GM23338 (cell line): ENCODE results near the gene SLC2A14. TPM values are rescaled to one million over a fixed set of nuclear protein-coding genes. Genes with fewer than 3 reads are reported as not detected.
A peak's percentile ranks its signal among the peaks of the same experiment; 100 is the strongest.
"Not testable (repeated sequence)": the region's sequence is repeated elsewhere in the genome, so short reads cannot be mapped to it uniquely, and the experiment has no call there.

Source experiments
- ATAC-seq: fragments of 200-7000 bp; cut with Tn5 transposase; 3 replicates; pipeline ENCODE4 v1.9.1; 2020
- DNase-seq: peaks from one replicate; pipeline ENCODE4 v3.0.0-alpha.2; 2015; ENCODE audit warnings: low spot score
- H2AFZ ChIP-seq: fragments of 200-600 bp; sonication (generic); 2 replicates; pipeline ENCODE4 v1.8.0; 2016; ENCODE audit warnings: antibody characterized with exemption, mild to moderate bottlenecking, moderate library complexity
- H3F3A ChIP-seq: fragments of 200-600 bp; sonication (generic); replicated peaks from 2 replicates; pipeline ENCODE4 v1.8.0; 2017; ENCODE audit warnings: antibody characterized with exemption, mixed run types, low read depth
- H3K27ac ChIP-seq: fragments of 200-600 bp; sonication (generic); 2 replicates; pipeline ENCODE4 v1.6.1; 2016; ENCODE audit warnings: low read depth
- H3K27me3 ChIP-seq: fragments of 200-600 bp; sonication (generic); 2 replicates; pipeline ENCODE4 v1.8.0; 2016; ENCODE audit warnings: mild to moderate bottlenecking, mixed run types, moderate library complexity; ENCODE audit not compliant: insufficient read depth
- H3K36me3 ChIP-seq: fragments of 200-600 bp; sonication (generic); 2 replicates; pipeline ENCODE4 v1.8.0; 2016; ENCODE audit warnings: mild to moderate bottlenecking; ENCODE audit not compliant: insufficient read depth
- H3K4me1 ChIP-seq: fragments of 200-600 bp; sonication (generic); 2 replicates; pipeline ENCODE4 v1.8.0; 2016; ENCODE audit warnings: mild to moderate bottlenecking, moderate library complexity; ENCODE audit not compliant: insufficient read depth
- H3K4me2 ChIP-seq: fragments of 200-600 bp; sonication (generic); 2 replicates; pipeline ENCODE4 v1.7.1; 2017; ENCODE audit warnings: mixed run types
- H3K4me3 ChIP-seq: fragments of 200-600 bp; sonication (generic); 2 replicates; pipeline ENCODE4 v1.6.1; 2016; ENCODE audit warnings: mixed run types
- H3K79me2 ChIP-seq: fragments of 200-600 bp; sonication (generic); replicated peaks from 2 replicates; pipeline ENCODE4 v1.8.0; 2017; ENCODE audit warnings: mild to moderate bottlenecking; ENCODE audit not compliant: insufficient read depth
- H3K9me2 ChIP-seq: fragments of 200-600 bp; sonication (generic); 2 replicates; pipeline ENCODE4 v1.8.0; 2017; ENCODE audit not compliant: insufficient read depth
- H4K20me1 ChIP-seq: fragments of 200-600 bp; sonication (generic); replicated peaks from 2 replicates; pipeline ENCODE4 v1.8.0; 2017; ENCODE audit warnings: mild to moderate bottlenecking; ENCODE audit not compliant: insufficient read depth
- H3K27ac Mint-ChIP-seq: 2 replicates; pipeline ENCODE4 v1.8.0; 2020; ENCODE audit warnings: inconsistent platforms, mild to moderate bottlenecking, moderate library complexity, mixed read lengths
- H3K27me3 Mint-ChIP-seq: 3 replicates; pipeline ENCODE4 v1.8.0; 2022; ENCODE audit warnings: low read depth, mild to moderate bottlenecking, moderate library complexity, mixed read lengths, inconsistent platforms; ENCODE audit not compliant: insufficient read depth, poor library complexity
- H3K36me3 Mint-ChIP-seq: 3 replicates; pipeline ENCODE4 v1.8.0; 2021; ENCODE audit warnings: low read depth, mild to moderate bottlenecking, inconsistent platforms, moderate library complexity, mixed read lengths
- H3K4me1 Mint-ChIP-seq: 3 replicates; pipeline ENCODE4 v1.8.0; 2020; ENCODE audit warnings: mild to moderate bottlenecking, inconsistent platforms, mixed read lengths
- H3K4me3 Mint-ChIP-seq: 3 replicates; pipeline ENCODE4 v1.8.0; 2021; ENCODE audit warnings: moderate library complexity, mild to moderate bottlenecking, inconsistent platforms, mixed read lengths
- H3K9me3 Mint-ChIP-seq: 3 replicates; pipeline ENCODE4 v1.8.0; 2020; ENCODE audit warnings: moderate library complexity, mild to moderate bottlenecking, inconsistent platforms, mixed read lengths
- NANOG ChIP-seq: IDR thresholded peaks from 2 replicates; pipeline ENCODE4 v1.6.1; 2016; ENCODE audit warnings: antibody characterized with exemption, borderline replicate concordance
- polyA plus RNA-seq: library from polyadenylated mRNA; unstranded; fragments of >200 nt; fragmentation: Nextera tagmentation; extraction: Ambion mirVana; gene quantifications from 2 replicates; pipeline ENCODE4 v1.2.1, GENCODE V29; 2016
- total RNA-seq: library from RNA; depleted of rRNA; stranded (reverse); fragments of >200 nt; shearing (Covaris generic); gene quantifications from 2 replicates; pipeline ENCODE4 v1.2.3, GENCODE V29; 2014

Gene SLC2A14
- total and polyA plus RNA-seq, 2 experiments from 2014 or later: 6.8 to 31.5 TPM

DNA sequence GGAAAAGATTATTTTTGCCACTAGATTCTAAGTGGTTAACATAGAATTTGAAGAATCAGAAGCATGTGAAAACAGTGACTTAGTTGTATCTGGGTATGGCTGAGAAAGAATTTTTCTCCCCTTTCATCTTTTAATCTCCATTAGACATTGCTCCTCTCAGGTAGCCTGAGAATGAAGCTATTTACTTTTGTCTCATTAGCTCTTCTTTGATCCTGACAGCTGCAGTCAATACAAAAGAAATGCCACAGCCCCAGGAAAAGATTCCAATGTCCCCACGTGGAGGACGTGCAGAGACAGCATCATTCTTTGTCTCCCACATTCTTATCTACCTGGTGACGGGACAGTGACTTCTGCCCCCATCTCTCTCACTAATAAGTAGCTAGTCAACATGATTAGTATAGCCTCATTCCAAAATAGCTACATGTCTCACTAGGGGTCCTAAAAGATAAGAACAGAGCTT, 21.1 kb downstream of the SLC2A14 start:
- H3K36me3 Mint-ChIP-seq, H3K79me2 ChIP-seq, H3K4me3 Mint-ChIP-seq, H3K27ac Mint-ChIP-seq, H3K27me3 ChIP-seq, H3K9me2 ChIP-seq, H3K4me2 ChIP-seq, H3K4me3 ChIP-seq, H3K36me3 ChIP-seq, H2AFZ ChIP-seq, H3F3A ChIP-seq, H4K20me1 ChIP-seq, H3K9me3 Mint-ChIP-seq, H3K27me3 Mint-ChIP-seq: not testable (repeated sequence)
- Histone ChIP-seq H3K4me1 (peaks cover 23% of the 10 kb centered on the region), H3K27ac (peak overlapping the region; percentile 12; the same call in 1 of the 2 replicates)
- ATAC-seq (peak; percentile 72), DNase-seq (peak; percentile 73)
- peaks cover 35% of the 10 kb centered on the region for H3K4me1 Mint-ChIP-seq

DNA sequence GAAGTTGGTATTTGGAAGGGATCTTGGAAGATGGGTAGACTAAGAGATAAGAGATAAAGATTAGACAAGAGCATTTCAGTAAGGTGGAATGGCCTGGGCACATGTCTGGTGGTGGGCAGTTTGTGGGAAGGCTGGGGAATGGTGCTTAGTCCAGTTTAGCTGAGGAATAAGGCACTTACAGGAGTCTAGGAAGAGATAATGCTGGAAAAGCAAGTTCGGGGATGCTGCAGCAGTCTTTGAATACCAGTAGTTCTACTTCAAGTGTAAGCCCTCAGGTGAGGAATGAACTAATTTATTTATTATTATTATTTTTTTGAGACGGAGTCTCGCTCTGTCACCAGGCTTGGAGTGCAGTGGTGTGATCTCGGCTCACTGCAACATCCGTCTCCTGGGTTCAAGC, 22.6 kb downstream of the SLC2A14 start:
- not testable (repeated sequence) for H3K9me2 ChIP-seq, H3K4me3 Mint-ChIP-seq, H3K27me3 ChIP-seq, H3K4me3 ChIP-seq, H2AFZ ChIP-seq, H3K27ac ChIP-seq, H3F3A ChIP-seq, H3K27ac Mint-ChIP-seq, H3K27me3 Mint-ChIP-seq, H3K9me3 Mint-ChIP-seq, H3K4me2 ChIP-seq, H3K79me2 ChIP-seq, H3K36me3 Mint-ChIP-seq, H3K36me3 ChIP-seq, ATAC-seq, DNase-seq, H4K20me1 ChIP-seq
- H3K4me1 Mint-ChIP-seq: peaks cover 42% of the 10 kb centered on the region
- peaks cover 37% of the 10 kb centered on the region for H3K4me1 ChIP-seq

DNA sequence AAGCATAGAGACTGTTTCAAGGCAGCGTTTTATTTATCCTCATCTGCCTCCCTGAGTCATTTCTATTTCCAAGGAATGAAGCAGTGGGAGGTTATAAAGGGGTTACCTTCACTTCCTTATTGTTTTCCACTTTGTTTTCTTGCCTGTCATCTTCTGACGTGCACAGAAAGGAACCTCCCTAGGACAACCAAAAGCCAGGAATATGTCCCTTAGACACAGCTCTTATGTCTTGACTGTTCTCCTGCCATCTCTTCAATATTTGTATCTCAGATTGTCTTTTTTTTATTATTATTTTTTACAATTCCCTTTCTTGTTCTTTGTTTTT, 24.7 kb downstream of the SLC2A14 start:
- not testable (repeated sequence) for DNase-seq, H3K4me2 ChIP-seq, H3K79me2 ChIP-seq, H3K9me2 ChIP-seq, ATAC-seq, H2AFZ ChIP-seq, H3K27me3 ChIP-seq, H3K36me3 ChIP-seq, H3K4me3 ChIP-seq, H4K20me1 ChIP-seq, H3K4me3 Mint-ChIP-seq, H3K9me3 Mint-ChIP-seq, H3K36me3 Mint-ChIP-seq, H3F3A ChIP-seq, H3K27me3 Mint-ChIP-seq
- peak overlapping the region; percentile 92 for H3K27ac ChIP-seq
- H3K4me1 ChIP-seq: peaks cover 44% of the 10 kb centered on the region
- peak overlapping the region; percentile 29; the same call in 1 of the 2 replicates for H3K27ac Mint-ChIP-seq
- peaks cover 52% of the 10 kb centered on the region for H3K4me1 Mint-ChIP-seq

DNA sequence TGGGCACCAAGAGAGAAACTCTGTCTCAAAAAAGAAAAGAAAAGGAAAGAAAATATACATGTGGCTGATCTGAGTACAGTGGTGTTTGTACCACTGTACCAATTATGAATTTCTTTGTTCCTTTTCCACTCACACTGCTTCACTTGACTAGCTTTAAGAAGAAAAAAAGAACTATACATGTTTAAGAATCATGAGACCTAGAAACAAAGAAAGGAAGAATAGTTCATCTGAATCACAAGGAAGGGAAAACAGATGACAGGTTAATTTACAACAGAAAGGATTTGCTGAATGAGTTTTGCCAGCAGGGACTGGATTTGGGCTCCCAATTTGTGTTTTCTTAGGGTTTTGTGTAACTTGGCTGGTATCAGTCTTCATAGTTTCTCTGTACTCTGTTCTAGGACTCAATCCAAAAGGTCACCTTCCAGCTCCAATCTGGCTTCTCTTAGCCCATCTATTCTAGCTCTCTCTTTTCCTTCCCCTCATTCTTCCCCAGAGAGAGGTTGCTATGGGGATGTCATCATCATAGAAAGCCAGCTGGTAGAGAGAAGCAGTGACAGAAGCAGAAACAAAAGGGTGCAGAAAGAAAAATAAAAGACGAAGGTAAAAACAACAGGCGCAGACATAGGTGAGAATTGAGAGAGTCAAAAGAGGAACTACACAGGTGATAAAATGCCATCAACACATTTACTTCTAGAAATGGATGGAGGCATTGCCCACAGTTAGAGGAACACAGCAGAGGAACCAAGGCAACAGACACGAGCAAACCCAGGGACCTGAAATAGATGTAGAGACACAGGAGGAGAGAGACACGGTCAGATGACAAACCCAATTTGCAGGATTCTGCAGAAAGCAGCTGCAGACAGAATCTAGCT, 25.3 kb downstream of the SLC2A14 start:
- H3F3A ChIP-seq, H3K79me2 ChIP-seq, H3K36me3 ChIP-seq, H3K9me3 Mint-ChIP-seq, H2AFZ ChIP-seq, H3K4me3 ChIP-seq, H4K20me1 ChIP-seq, H3K4me2 ChIP-seq, H3K36me3 Mint-ChIP-seq, H3K4me3 Mint-ChIP-seq, H3K27me3 Mint-ChIP-seq, H3K9me2 ChIP-seq, H3K27me3 ChIP-seq: not testable (repeated sequence)
- peak overlapping the region; percentile 83 for H3K27ac Mint-ChIP-seq
- peaks cover 47% of the 10 kb centered on the region for H3K4me1 ChIP-seq
- DNase-seq: peak; percentile 60
- H3K4me1 Mint-ChIP-seq: peaks cover 53% of the 10 kb centered on the region
- ATAC-seq: peak; percentile 55
- peak; percentile 29; the same call in 1 of the 2 replicates for TF ChIP-seq NANOG
- peak overlapping the region; percentile 87 for H3K27ac ChIP-seq
